Left cardiac atrium (tissue), 4 donors: ENCODE data around the gene ACTN1. TPM values are rescaled to one million over a fixed set of nuclear protein-coding genes. Genes with fewer than 3 reads are reported as not detected.

Source experiments
- ATAC-seq, 2 donors: fragments of 200-7000 bp; cut with Tn5 transposase; one replicate each; pipeline ENCODE4 v1.9.1; 2020; ENCODE audit warnings: mild to moderate bottlenecking in 2 of 2, moderate library complexity in 2 of 2
- DNase-seq: peaks from one replicate; pipeline ENCODE4 v3.0.0-alpha.2; 2020
- intact Hi-C, 2 donors: fragments of 100-400 bp; cut with DNase I; formaldehyde crosslinking; loops; one replicate each; pipeline versions ENCODE4 v1.14.1 to v1.15.1; 2022 to 2023
- total RNA-seq, 2 donors: library from RNA; stranded (reverse); fragmentation: NEBNext Ultra II Directional; extraction: Animal tissue kit (Norgen Biotek cat#: 25700); gene quantifications; one replicate each; pipeline ENCODE4 v1.2.1, GENCODE V29; 2021
- donor health status: DM: no; HTN: yes; CAD: no.
- donor health status: DM: no; HTN: yes; CAD: no; lungs with severe emphysema.
- donor health status: DM: yes; HTN: yes; CAD: no.
- donor health status: Dilated cardiomyopathy.

The ACTN1 gene
- total RNA-seq, 2 donors from 2014 or later: 160 to 319 TPM

DNA sequence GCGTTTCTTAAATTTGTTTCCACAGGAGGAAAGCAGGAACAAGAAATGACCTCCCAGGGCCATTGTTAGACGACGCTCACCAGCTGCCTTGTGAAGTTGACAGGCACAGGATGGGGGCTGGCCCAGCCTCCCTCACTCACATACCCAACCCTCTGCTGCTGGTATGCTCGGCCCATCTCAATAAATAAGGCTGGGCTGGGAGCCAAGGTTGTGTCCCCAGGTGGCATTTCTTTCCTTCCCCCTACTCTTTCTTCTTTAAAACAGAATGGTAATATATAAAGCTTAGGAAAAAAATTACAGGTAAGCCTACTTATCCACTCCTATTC, 93.0 kb downstream of the ACTN1 start:
- no peak for DNase-seq
- ATAC-seq: no peak
- intact Hi-C loops: loop anchor here in 1 of 2 donors (10.0 kb wide), 1 partner anchor 329 kb away; no protein-coding TSS in a partner anchor

DNA sequence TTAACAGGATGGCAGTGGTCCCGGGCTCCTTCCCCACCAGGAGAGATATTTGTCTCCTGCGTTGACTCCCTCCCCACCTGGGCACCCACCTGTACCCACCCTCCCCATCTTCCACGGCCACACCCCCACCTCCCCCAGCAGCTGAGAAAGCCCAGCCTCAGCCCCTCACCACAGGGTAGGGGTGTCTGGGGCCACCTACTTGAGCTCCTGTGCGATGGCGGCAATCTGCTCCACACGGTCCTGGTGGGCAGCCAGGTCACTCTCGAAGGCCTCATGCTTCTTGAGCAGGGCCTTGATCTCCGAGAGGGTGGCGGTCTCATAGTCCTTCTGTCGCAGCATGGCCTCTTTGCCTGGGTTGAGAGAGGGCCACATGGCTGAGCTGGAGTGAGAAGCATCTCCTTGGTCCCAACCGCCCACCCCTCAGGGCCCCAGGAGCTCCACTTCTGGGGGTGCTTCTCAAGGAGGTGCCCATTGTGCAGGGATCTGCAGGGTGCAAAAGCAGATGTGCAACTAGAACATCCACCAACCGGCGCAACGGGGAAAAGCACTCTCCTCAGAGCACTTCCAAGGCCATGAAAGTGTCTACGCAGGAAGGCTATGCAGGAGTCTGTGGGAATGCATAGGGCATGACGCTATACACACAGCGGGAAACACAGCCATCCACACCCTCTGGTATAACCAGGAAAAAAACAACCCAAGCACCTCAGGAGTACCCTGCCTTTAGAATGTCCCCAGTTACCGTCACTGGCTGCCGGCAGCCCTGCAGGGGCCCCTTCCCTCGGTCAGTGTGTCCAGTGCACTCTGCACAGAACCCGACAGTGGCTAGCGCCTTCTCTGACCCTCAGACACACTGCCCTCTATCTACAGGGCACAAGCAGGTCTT, 93.6 kb downstream of the ACTN1 start:
- ATAC-seq (no peak), DNase-seq (no peak)
- intact Hi-C loops: loop anchor here in 1 of 2 donors (10.0 kb wide), 1 partner anchor 329 kb away; no protein-coding TSS in a partner anchor

DNA sequence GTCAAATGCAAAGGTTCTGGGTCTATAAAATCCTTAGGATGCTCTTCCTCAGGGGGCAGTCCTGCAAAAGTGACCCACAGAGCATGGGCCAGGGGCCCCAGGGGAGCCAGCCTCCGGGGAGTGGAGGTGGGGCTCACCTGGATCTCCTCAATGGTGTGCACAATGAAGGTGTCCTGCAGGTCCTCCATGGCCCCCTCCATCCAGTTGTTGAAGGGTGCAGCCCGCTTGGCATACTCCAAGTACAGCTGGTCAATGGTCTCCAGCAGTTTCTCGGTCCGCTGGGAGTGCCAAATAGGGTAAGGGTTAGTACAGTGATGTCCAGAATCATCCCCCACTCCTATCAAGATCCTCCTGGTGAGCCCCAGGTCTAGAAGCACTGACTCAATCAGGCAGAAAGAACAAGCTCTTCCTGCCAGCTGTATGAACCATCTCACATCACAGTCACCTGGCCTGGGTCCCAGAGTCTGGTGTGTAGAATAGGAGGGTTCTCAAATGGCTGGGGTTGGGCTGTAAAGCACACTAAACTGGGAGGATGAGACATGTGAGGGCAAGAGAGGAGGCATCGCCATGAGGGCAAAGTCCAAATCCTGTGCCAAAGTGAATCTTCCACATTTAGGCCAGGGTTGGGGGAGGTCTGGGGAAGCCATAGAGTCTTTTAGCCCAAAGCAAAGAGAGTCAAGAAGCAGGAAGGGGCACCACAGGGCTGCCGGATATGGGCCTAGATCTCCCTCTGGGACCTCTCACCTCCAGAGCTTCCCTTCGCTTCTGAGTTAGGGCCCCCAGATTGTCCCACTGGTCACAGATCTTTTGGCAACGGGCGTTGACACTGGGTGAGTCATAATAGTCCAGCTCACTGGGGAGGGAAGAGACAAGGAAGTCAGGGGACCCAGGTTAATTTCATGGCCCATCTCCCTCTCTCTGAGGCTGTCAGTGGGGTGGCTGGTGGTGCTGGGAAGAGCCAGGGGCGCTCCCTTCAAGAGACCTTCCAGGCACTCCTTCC, 94.8 kb downstream of the ACTN1 start:
- intact Hi-C loops: loop anchor here in 1 of 2 donors (10.0 kb wide), 1 partner anchor 330 kb away; no protein-coding TSS in a partner anchor
- peak; percentile 73 to 81 for ATAC-seq

DNA sequence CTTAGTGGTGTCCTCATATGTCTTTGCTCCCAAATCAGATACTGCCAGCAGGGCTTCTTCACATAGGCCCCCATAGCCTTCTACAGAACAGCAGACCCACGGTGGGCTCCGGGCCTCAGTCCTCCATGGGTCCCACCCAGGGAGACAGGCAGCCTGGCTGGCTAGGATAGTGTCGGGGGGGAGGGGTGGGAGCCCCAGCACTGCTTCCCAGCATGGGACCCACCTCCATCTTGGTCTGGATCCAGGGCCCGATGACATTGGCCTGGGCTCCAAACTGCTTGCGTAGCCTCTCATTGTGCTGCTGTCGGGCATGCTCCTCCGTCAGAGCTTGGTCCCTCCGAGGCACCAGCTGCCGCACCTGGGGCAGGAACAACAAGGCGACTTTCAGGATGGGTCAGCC, 96.9 kb downstream of the ACTN1 start:
- intact Hi-C loops: loop anchor here in 1 of 2 donors (10.0 kb wide), 1 partner anchor 333 kb away; no protein-coding TSS in a partner anchor
- ATAC-seq (no peak), DNase-seq (no peak)

More for the DNA sequence above, 94.8 kb downstream of the ACTN1 start:
- peak; percentile 64 for DNase-seq

DNA sequence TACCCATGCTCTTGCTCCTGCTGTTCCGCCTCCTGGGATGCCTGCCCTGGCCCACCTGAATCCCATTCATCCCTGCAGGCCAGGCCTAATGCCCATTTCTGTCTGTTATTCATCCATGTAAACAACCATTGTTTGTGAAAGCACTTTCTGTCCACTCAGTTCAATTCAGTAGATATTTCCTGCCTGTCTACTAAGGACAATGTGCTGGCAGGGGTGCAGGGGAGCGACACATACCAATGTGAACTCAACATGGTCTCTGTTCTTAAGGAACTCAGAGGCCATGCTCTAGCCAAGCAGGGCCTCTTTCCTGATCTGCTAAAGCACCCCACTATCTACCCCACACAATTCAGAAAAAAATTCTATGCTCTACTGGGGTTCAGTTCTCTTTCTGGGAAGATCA, 97.7 kb downstream of the ACTN1 start:
- intact Hi-C loops: loop anchor here in 1 of 2 donors (10.0 kb wide), 1 partner anchor 333 kb away; no protein-coding TSS in a partner anchor
- DNase-seq: no peak
- ATAC-seq: no peak

DNA sequence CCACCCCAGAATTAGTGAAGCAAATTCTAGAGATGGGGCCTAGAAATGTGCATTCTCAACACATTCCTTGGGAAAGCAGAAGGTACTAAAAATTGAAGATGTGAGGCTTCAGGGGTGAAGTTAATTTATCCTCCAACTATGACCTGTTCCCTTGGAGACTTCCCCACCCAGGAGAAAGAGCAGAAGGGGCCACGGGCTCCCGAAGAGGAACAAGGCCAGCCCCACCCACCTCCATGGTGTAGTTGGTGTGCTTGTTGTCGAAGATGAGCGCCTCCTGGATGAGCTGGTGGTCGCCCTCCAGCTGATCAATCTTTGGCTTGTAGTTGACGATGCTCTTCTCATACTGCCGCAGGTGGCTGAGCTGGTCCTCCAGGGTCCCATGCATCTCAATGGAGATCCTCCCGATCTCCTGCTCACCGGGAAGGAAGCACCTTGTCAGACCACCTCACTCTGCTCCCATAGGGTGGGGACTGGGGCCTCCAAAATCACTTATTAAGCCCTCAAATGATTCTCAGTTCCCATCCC, 98.5 kb downstream of the ACTN1 start:
- intact Hi-C loops: loop anchor here in 1 of 2 donors (10.0 kb wide), 1 partner anchor 334 kb away; no protein-coding TSS in a partner anchor
- ATAC-seq: no peak
- no peak for DNase-seq

DNA sequence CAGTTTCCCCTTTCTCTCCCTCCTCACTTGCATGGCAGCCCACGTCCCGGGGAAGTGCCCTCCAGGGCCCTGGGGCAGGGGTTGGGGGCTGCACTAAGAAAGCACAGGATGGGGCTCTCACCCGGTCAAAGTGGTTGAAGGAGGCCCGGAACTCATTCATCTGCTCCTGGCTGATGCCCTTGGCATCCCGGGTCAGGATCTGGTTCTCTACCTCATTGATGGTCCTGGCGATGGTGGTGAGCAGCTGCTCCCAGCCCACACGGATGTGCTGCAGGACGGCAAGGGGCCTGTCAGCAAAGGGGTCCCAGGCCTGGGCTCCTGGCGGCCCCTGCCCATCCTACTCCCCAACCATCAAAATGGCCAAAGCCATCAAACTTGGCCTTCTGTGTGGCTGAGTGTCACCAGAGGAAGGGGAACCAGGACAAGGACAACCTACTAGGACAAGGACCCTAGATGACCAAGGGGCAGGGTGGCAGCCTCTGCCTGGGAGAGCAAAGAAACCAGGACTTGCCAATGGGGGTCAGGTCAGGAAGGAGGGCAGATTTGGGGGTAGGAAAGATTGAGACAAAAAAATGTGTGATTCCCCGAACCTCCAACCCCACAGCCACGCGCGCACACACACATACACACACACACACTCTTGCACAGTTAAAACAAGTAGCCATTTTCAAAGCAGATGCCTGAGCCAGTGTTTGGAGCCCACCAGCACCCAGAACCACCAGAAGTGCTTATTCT, 99.1 kb downstream of the ACTN1 start:
- no peak for DNase-seq
- intact Hi-C loops: loop anchor here in 1 of 2 donors (10.0 kb wide), 1 partner anchor 335 kb away; no protein-coding TSS in a partner anchor
- no peak for ATAC-seq

DNA sequence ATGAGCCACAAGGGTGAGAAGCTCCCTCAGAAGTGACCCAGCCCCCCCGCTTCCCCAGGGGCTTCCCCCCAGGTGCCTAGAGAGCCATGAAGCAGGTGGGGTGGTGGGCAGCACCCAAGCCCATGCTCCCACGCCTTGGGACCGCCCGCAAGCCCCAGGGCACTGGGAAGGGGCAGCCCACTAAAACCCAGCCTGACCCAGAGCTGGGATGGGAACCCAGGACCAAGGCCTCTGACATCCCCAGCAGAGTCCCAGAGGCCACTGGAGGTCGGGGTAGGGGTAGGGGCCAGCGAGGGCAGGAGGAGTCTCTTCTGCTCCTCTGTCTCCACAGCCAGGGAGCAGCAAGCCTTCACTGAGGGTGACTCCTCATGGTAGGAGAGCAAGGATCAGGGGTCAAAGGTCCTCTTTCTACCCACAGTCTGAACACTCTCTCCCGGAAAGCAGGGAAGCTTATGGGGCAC, 99.8 kb downstream of the ACTN1 start:
- DNase-seq (no peak), ATAC-seq (no peak)
- intact Hi-C loops: no loop called here

DNA sequence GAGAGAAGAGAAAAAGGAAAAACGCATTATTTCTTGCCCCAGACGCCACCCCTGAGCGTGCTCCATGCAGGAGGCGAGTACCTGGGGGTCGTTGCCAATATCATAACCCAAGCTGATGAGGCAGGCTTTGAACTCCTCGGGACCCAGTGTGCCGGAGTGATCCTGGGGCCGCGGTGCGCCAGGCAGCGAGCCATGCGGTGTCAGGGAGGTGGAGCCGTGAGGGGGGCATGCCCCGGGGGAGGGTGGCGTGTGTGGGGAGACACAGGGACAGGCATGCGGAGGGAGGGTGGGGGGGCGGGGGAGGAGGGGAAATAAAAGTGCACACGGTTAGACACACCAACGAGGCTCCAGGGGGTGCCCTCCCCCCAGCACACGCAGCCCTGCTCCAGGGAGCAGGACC, 100.2 kb downstream of the ACTN1 start:
- no peak for DNase-seq
- ATAC-seq: no peak

DNA sequence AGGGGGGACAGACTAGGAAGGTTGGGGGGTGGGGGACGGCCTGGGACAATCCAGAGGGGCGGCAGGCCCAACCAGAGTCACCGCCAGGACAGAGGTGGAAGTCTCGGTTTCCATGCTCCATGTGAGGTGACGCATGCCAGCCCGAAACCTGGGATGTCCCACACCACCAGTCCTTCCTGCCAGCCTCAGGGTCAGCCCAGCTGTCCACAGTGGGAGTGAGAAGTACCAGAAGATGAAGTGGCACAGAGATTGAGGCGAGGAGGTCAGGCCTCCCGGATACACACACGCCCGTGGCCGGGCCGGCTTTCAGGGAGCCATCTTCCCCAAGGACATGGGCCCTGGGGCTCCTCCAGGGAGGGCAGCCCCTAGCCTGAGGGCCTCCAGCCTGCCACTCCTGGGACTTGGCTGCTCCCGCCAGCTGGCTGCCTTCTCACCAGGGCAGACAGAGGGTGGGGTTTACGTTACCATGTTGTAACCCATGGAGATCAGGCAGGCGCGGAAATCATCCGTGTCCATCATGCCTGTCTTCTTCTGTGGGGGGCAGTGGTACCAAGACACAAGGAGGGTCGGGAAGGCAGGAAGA, 101.0 kb downstream of the ACTN1 start:
- DNase-seq: peak; percentile 22
- ATAC-seq: no peak
- intact Hi-C loops: no loop called here

More for the DNA sequence above, 100.2 kb downstream of the ACTN1 start:
- intact Hi-C loops: no loop called here

DNA sequence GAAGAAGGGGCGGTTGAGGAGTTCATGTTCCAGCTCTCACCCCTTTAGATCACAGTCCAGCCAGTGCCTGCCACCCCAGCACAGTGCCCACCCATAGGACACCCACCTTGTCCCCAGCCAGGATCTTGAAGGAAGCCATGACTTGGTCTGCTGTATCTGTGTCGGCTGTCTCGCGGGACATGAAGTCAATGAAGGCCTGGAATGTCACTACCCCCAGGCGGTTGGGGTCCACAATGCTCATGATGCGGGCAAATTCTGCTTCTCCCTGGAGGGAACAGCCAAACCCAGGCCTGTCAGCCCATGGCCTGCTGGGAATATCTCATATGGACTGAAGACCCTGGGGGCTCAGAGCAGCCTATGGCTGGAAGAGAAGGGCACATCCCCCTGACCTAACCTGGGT, 102.1 kb downstream of the ACTN1 start:
- no peak for DNase-seq
- ATAC-seq: no peak
- intact Hi-C loops: no loop called here

DNA sequence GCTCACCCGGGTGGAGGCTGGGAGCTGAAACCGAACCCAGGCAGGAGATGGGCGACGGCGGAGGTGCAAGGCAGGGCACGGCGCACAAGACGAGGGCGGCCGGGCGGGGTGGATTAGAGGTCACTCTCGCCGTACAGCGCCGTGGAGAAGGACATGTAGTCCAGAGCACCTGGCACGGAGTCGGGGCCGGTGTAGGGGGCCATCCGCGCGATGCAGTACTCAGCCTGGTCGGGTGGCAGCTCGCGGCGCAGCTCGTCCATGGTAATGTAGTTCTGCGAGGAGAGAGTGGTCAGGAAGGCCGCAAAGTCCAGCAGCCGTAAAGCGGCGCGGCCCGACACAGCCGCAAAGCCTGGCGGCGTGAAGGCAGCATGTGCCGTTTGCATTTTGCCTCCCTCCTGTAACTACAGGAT, 104.4 kb downstream of the ACTN1 start:
- intact Hi-C loops: no loop called here
- ATAC-seq (peak in 1 of 2 donors; percentile 28), DNase-seq (no peak)

DNA sequence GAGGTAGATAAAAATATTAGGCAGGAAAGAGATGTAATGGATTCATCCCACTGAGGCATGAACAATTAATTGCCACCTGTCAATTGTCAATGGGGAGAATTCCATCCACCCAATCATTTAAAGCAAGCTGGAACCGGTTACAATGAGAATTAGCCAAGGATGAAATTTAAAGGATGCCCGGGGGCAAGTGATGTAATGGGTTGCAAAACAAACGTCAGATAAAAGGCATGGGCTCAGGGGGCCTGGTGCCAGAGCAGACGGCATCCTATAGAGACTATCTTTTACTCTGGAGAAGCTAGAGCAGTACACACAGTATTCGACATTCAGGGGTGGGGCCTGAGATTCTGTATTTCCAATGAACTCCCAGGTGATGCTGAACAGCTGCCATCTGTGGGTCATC, 105.7 kb downstream of the ACTN1 start:
- ATAC-seq (no peak), DNase-seq (no peak)
- intact Hi-C loops: no loop called here

DNA sequence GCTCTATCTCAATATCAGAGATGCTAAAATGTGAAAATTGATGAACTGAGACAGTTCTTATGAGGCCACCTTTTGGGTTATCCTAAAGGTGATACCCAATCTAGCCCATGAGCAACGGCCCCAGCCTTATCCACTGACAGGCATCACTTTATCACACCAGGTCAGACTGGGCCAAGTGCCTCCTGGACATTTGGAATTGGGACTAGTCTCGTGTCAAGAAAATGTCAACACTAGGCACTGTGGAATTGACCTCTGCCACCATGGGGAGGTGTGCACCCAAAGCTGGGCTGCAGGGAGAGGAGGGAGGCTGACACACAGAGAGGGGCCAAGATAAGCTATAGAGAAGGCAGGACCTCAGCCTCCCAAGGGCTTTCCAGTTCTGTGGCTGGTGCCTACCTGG, 107.7 kb downstream of the ACTN1 start:
- DNase-seq: no peak
- intact Hi-C loops: no loop called here
- no peak for ATAC-seq

DNA sequence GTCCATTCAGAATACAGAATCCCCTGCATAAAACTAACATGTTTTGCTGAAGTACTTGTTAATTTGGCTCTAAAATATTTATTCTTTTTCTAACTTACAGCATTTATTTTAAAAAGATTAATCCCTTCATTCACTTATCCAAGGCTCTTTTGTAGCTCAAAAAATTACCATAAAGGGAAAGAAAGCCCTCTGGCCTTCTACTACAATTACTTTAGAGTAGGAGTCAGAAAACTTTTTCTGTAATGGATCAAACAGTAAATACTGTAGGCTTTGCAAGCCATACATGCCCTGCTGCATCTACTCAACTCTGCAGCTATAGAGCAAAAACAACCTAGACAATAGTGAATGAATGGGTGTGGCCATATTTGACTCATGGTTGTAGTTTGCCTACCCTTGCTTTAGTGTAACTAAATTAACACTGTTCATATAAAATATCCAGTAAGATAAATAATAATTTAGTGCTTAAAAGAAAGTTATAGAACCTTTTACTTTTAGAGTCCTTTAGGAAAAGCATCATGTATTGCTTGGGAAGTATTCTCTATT, 112.0 kb downstream of the ACTN1 start:
- intact Hi-C loops: no loop called here
- ATAC-seq (no peak), DNase-seq (no peak)

DNA sequence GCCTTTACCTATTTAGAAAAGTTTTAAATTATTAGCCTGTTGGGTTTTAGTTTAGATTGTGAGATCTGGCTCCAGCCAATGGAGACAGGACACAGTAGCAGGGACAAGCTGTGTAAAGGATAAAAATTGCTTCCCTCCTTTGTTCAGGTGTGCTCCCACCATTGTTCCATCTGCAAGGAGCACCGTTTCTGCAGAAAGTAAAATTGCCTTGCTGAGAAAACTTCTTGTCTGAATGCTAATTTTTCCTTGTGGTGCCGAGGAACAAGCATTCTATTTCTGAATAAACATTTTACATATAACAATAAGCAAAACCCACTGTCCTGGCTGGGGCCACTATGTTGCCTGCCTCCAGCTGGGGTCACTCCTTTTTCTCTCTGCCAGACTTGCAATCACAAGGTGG, 113.6 kb downstream of the ACTN1 start:
- intact Hi-C loops: loop anchor here in 1 of 2 donors (2.0 kb wide), 1 partner anchor 241 kb away; no protein-coding TSS in a partner anchor
- no peak for ATAC-seq
- DNase-seq: no peak

DNA sequence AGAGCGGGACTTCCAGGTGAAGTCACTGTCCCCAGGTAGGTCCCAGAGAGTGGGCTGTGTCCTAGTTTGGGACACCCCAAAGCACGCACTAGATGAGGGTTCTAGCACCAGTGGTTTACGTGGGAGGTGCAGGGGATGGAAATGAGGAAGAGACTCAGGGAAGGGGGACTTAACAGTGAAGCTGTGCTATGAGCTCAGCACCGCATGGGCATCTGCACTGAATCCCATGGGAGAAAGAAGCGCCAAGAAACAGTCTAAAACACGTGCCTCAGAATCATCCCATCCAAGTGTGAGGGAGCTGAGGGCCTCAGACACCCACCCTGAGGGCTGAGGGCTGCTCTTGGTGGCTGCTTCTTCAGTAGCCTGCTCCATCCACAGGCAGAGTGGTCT, 114.7 kb downstream of the ACTN1 start:
- DNase-seq (no peak), ATAC-seq (peak in 1 of 2 donors; percentile 6)
- intact Hi-C loops: loop anchor here (2.0 to 5.0 kb wide), 2 partner anchors 242 to 243 kb away; no protein-coding TSS in a partner anchor
